Testis (tissue), 2 donors: ENCODE data around the gene CNTD1.

Experiments
- CTCF ChIP-seq, 3 experiments: fragments of 450-650 bp in 2 of 3; fragments of 200-600 bp in 1 of 3; sonication (generic) in 1 of 3; IDR thresholded peaks; one replicate each; pipeline ENCODE4 v1.5.1; 2016 to 2019; ENCODE audit warnings: antibody characterized with exemption in 3 of 3, mild to moderate bottlenecking in 2 of 3, moderate library complexity in 1 of 3
- POLR2A ChIP-seq: fragments of 450-650 bp; IDR thresholded peaks from one replicate; pipeline ENCODE4 v1.6.1; 2017; ENCODE audit warnings: antibody characterized with exemption, mild to moderate bottlenecking, moderate library complexity

GRCh38 chr17:42830971-42831370 lies 32.3 kb downstream of the CNTD1 start:
- no peak for TF ChIP-seq CTCF (IDR thresholded peaks at IDR 0.05)
- TF ChIP-seq POLR2A, result no peak
